Measurements from ENCODE around the gene ZNF319.

Gene ZNF319

DNA sequence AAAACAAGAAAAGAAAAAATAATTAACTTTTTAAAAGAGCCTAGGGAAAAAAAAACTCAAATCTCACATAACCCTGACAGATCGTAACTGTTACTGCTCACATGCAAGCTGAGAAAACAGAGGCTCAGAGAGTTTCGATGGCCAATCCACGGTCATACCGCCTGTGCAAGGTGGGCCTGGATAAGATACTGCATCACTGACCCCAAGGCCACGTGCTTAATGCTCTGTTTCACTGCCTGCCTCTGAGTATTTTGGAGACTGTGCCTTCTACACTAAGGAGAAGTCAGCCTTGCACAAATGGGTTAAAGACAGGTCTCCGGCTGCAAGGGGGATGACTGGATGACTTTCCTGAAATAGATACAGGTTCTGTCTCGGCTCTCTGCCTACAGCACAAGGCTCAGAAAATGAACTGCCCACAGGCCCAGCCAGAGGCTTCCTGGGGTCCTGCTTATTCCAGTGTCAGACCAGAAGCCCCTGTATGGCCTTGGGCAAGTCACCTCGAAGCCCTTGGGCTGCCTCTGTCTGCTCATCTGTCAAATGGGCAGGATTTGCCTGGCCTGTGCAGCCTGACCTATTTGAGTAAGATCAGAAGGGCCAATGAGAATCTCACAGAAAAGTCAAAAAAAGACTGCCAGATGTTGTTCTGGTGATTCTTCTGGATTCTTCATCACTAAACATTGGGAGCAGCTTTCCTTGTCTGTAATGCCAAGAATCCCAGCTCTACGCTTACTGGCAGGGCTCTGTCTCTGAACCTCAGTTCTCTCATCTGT lies 55.3 kb downstream of the ZNF319 start:
- Mint-ChIP-seq H3K36me3 (ENCODE audit: low read depth) (no peaks in the 10 kb centered on the region), H3K27ac (no peak overlapping the region), H3K4me1 (ENCODE audit: low read depth) (no peaks in the 10 kb centered on the region), H3K9me3 (no peaks in the 10 kb centered on the region), H3K27me3 (ENCODE audit: low read depth) (peaks cover 5% of the 10 kb centered on the region), H3K4me3 (no peak overlapping the region)
